SH-SY5Y (cell line): Measurements from ENCODE around the gene LRRC72.

Experiments
- GATA2 ChIP-seq: IDR thresholded peaks from 2 replicates; pipeline ENCODE4 v1.6.1; 2011; ENCODE audit warnings: mild to moderate bottlenecking, low read depth, low read length
- GATA3 ChIP-seq: IDR thresholded peaks from 2 replicates; pipeline ENCODE4 v1.6.1; 2011; ENCODE audit warnings: low read depth, mild to moderate bottlenecking, low read length, moderate library complexity

- TF ChIP-seq GATA2 (no peak), GATA3 (no peak)
These were observed 21.8 kb downstream of the LRRC72 start for GRCh38 chr7:16548428-16548827.
